A549 (cell line): ENCODE measurements around the gene HNRNPUL2. TPM values are rescaled to one million over a fixed set of nuclear protein-coding genes. Genes with fewer than 3 reads are reported as not detected.

Experiments used
- ATAC-seq, 2 experiments: fragments of 200-7000 bp in 1 of 2; fragments of >200 bp in 1 of 2; cut with Nextera tagmentation in 1 of 2; cut with Tn5 transposase in 1 of 2; 3 replicates each; pipeline versions ENCODE4 v1.8.0 to v1.9.1; 2018 to 2020; ENCODE audit warnings: mild to moderate bottlenecking in 1 of 2, moderate library complexity in 1 of 2
- CTCF ChIA-PET: fragments of 300-600 bp; sonication (Branson Sonifier 250); formaldehyde crosslinking; extraction: SDS; loops from one replicate; lab custom pipeline; 2021; ENCODE audit warnings: antibody characterized with exemption, inconsistent platforms; lab: Yijun Ruan, JAX
- POLR2A ChIA-PET: fragments of 350-600 bp; formaldehyde crosslinking; extraction: SDS; loops from one replicate; lab custom pipeline; 2021; ENCODE audit warnings: antibody characterized with exemption, inconsistent platforms; lab: Yijun Ruan, JAX
- DNase-seq, 2 experiments: peaks; one replicate each; pipeline versions ENCODE4 v3.0.0 to v3.0.0-alpha.2; 2011 to 2016; ENCODE audit warnings: low read depth in 1 of 2, low spot score in 1 of 2
- FAIRE-seq: peaks from 2 replicates; lab custom pipeline; 2011; peaks lifted over from hg19 to GRCh38; lab: Jason Lieb, UNC
- H3K27ac ChIP-seq, 2 experiments: fragments of >200 bp; sonication (Bioruptor Twin); formaldehyde crosslinking; 3 replicates each; pipeline ENCODE4 v1.5.1; 2016 to 2017
- H3K4me1 ChIP-seq: fragments of >200 bp; sonication (Bioruptor Twin); formaldehyde crosslinking; 3 replicates; pipeline ENCODE4 v1.6.1; 2016
- H3K4me2 ChIP-seq: fragments of >200 bp; sonication (Bioruptor Twin); formaldehyde crosslinking; 3 replicates; pipeline ENCODE4 v1.6.1; 2016
- H3K4me3 ChIP-seq: fragments of >200 bp; sonication (Bioruptor Twin); formaldehyde crosslinking; 3 replicates; pipeline ENCODE4 v1.5.1; 2016
- H3K9me3 ChIP-seq: fragments of >200 bp; sonication (Bioruptor Twin); formaldehyde crosslinking; 3 replicates; pipeline ENCODE4 v1.6.1; 2016
- BCL3 ChIP-seq: fragments of >200 bp; sonication (Bioruptor Twin); formaldehyde crosslinking; IDR thresholded peaks from 3 replicates; pipeline ENCODE4 v1.6.1; 2016
- BHLHE40 ChIP-seq: IDR thresholded peaks from 2 replicates; pipeline ENCODE4 v1.6.1; 2012; ENCODE audit warnings: low read depth, low read length, inconsistent platforms
- CBX2 ChIP-seq: fragments of 200-600 bp; sonication (generic); IDR thresholded peaks from 2 replicates; pipeline ENCODE4 v1.6.1; 2016; ENCODE audit warnings: low read depth, mild to moderate bottlenecking, borderline replicate concordance
- CHD2 ChIP-seq: fragments of 150-350 bp; IDR thresholded peaks from 2 replicates; pipeline ENCODE4 v1.6.1; 2014; ENCODE audit warnings: low read length; ENCODE audit not compliant: partially characterized antibody
- EP300 ChIP-seq, 2 experiments: fragments of >200 bp; sonication (Bioruptor Twin); formaldehyde crosslinking; IDR thresholded peaks; 2 replicates in 1 of 2; 3 replicates in 1 of 2; pipeline ENCODE4 v1.6.1; 2016 to 2017
- ESRRA ChIP-seq: fragments of 150-350 bp; IDR thresholded peaks from 2 replicates; pipeline ENCODE4 v1.6.1; 2014; ENCODE audit warnings: mild to moderate bottlenecking, low read length, borderline replicate concordance
- FOXS1 ChIP-seq: fragments of 250-450 bp; sonication (Bioruptor Pico); IDR thresholded peaks from 2 replicates; pipeline ENCODE4 v1.5.0; 2020; ENCODE audit warnings: mild to moderate bottlenecking, moderate library complexity
- GATA3 ChIP-seq: IDR thresholded peaks from 2 replicates; pipeline ENCODE4 v1.6.1; 2012; ENCODE audit warnings: borderline replicate concordance
- HDAC2 ChIP-seq: fragments of 200-600 bp; sonication (generic); IDR thresholded peaks from 2 replicates; pipeline ENCODE4 v1.6.1; 2016
- HMGXB4 ChIP-seq: fragments of 250-450 bp; sonication (Bioruptor Pico); IDR thresholded peaks from 2 replicates; pipeline ENCODE4 v1.5.0; 2021; ENCODE audit warnings: mild to moderate bottlenecking, moderate library complexity, borderline replicate concordance
- HOXA7 ChIP-seq: fragments of 250-450 bp; sonication (Bioruptor Pico); IDR thresholded peaks from 2 replicates; pipeline ENCODE4 v1.5.0; 2020; ENCODE audit warnings: mild to moderate bottlenecking, moderate library complexity
- HOXB5 ChIP-seq: fragments of 250-450 bp; sonication (Bioruptor Pico); IDR thresholded peaks from 2 replicates; pipeline ENCODE4 v1.5.0; 2020; ENCODE audit warnings: mild to moderate bottlenecking, moderate library complexity
- JUN ChIP-seq, 2 experiments: fragments of >200 bp; sonication (Bioruptor Twin); formaldehyde crosslinking; IDR thresholded peaks; 2 replicates in 1 of 2; 3 replicates in 1 of 2; pipeline ENCODE4 v1.6.1; 2016 to 2017
- MAX ChIP-seq: IDR thresholded peaks from 2 replicates; pipeline ENCODE4 v1.6.1; 2012
- MAZ ChIP-seq: fragments of 150-350 bp; IDR thresholded peaks from 2 replicates; pipeline ENCODE4 v1.6.1; 2014; ENCODE audit warnings: antibody characterized with exemption, low read depth, low read length, borderline replicate concordance
- MYC ChIP-seq: IDR thresholded peaks from 2 replicates; pipeline ENCODE4 v1.6.1; 2012; ENCODE audit warnings: mild to moderate bottlenecking, inconsistent platforms, low read length, improper control_type of control experiment, borderline replicate concordance
- NFE2L2 ChIP-seq: fragments of 150-350 bp; conservative IDR thresholded peaks from 2 replicates; pipeline ENCODE4 v1.6.1; 2014; ENCODE audit warnings: low read length
- NR3C1 ChIP-seq: fragments of >200 bp; sonication (Bioruptor Twin); formaldehyde crosslinking; IDR thresholded peaks from 3 replicates; pipeline ENCODE4 v1.6.1; 2017
- PBX3 ChIP-seq: IDR thresholded peaks from 2 replicates; pipeline ENCODE4 v1.6.1; 2012
- POLR2A ChIP-seq: IDR thresholded peaks from 2 replicates; pipeline ENCODE4 v1.6.1; 2012; ENCODE audit warnings: mild to moderate bottlenecking, low read length
- POLR2AphosphoS2 ChIP-seq: conservative IDR thresholded peaks from 2 replicates; pipeline ENCODE4 v1.6.1; 2012; ENCODE audit warnings: low read length, improper control_type of control experiment, inconsistent platforms
- RARB ChIP-seq: fragments of 250-450 bp; sonication (Bioruptor Pico); IDR thresholded peaks from 2 replicates; pipeline ENCODE4 v1.8.0; 2021; ENCODE audit warnings: mild to moderate bottlenecking, moderate library complexity
- REST ChIP-seq: fragments of 200-600 bp; sonication (generic); IDR thresholded peaks from 2 replicates; pipeline ENCODE4 v1.6.1; 2016; ENCODE audit warnings: antibody characterized with exemption, mild to moderate bottlenecking, moderate library complexity
- RNF2 ChIP-seq: fragments of 200-600 bp; sonication (generic); IDR thresholded peaks from 2 replicates; pipeline ENCODE4 v1.6.1; 2016; ENCODE audit warnings: low read depth, mild to moderate bottlenecking, antibody characterized with exemption, moderate library complexity, borderline replicate concordance
- SREBF2 ChIP-seq: fragments of 450-650 bp; IDR thresholded peaks from 2 replicates; pipeline ENCODE4 v1.6.1; 2014; ENCODE audit warnings: mild to moderate bottlenecking, moderate library complexity
- TP53 ChIP-seq: fragments of 250-450 bp; sonication (Bioruptor Pico); IDR thresholded peaks from 2 replicates; pipeline ENCODE4 v1.5.0; 2021; ENCODE audit warnings: mild to moderate bottlenecking, moderate library complexity
- USF2 ChIP-seq: fragments of 450-650 bp; IDR thresholded peaks from 2 replicates; pipeline ENCODE4 v1.6.1; 2014; ENCODE audit warnings: antibody characterized with exemption
- ZNF302 ChIP-seq: fragments of 250-450 bp; sonication (Bioruptor Pico); IDR thresholded peaks from 2 replicates; pipeline ENCODE4 v1.9.0; 2021; ENCODE audit warnings: inconsistent platforms, mild to moderate bottlenecking, moderate library complexity
- ZSCAN20 ChIP-seq: fragments of 250-450 bp; sonication (Bioruptor Pico); IDR thresholded peaks from 2 replicates; pipeline ENCODE4 v1.8.0; 2022; ENCODE audit warnings: mild to moderate bottlenecking, moderate library complexity
- WGBS: methylation state at CpG from one replicate; pipeline ENCODE4 v1.1.6; 2017; ENCODE audit errors: missing lambda C conversion rate; 5-methylcytosine and 5-hydroxymethylcytosine counted together
- polyA plus RNA-seq, 4 experiments: library from polyadenylated mRNA; depleted of rRNA in 3 of 4; stranded (reverse); fragments of >200 nt; fragmentation: RNase III in 1 of 4; extraction: RNeasy Plus Mini Kit Qiagen cat#74134 plus additional on column Dnase treatment in 1 of 4; gene quantifications; 2 replicates in 3 of 4; 3 replicates in 1 of 4; pipeline ENCODE4 v1.2.3, GENCODE V29; 2011 to 2017

HNRNPUL2 gene
- polyA plus RNA-seq, 2 of the 4 experiments (the other 2 are of a cell fraction), result 31.4 to 74.4 TPM

GRCh38 chr11:62667460-62667859 lies 59.8 kb downstream of the HNRNPUL2 start:
- CTCF ChIA-PET, result interaction anchor here (0.5 to 6.5 kb wide), 10 partner anchors 9 to 65 kb away, joined by 3 to 30 read pairs (median 4); partner anchors contain the start of gene LRRN4CL
- peaks cover 32% of the 10 kb centered on the region for H3K4me1 ChIP-seq
- no peak for FAIRE-seq
- 0 out of 3 replicates have a peak, but pooled peaks have one; percentile 46 for TF ChIP-seq BCL3
- no peak for TF ChIP-seq HOXA7 (CRISPR knock-in tag)
- TF ChIP-seq BHLHE40, result no peak
- no peak for TF ChIP-seq CBX2
- no peak for TF ChIP-seq SREBF2
- TF ChIP-seq ZNF302 (CRISPR knock-in tag), result no peak
- TF ChIP-seq CHD2, result no peak
- no peak; a peak in 1 of 5 replicates for TF ChIP-seq JUN (IDR thresholded peaks at IDR 0.05)
- TF ChIP-seq GATA3, result peak; percentile 15; the same call in 1 of the 2 replicates
- TF ChIP-seq HDAC2, result no peak
- TF ChIP-seq MAX, result no peak
- no peak for TF ChIP-seq ZSCAN20 (CRISPR knock-in tag)
- no peak for TF ChIP-seq POLR2AphosphoS2
- TF ChIP-seq POLR2A, result peak; percentile 4; the same call in 1 of the 2 replicates
- H3K27ac ChIP-seq, result peak overlapping the region; percentile 93 to 96; a peak in 4 of 6 replicates
- no peaks in the 10 kb centered on the region for H3K9me3 ChIP-seq
- DNase-seq, result no peak
- WGBS, result 86% methylated on average over 2 of the region's 2 CpGs
- no peak overlapping the region for H3K4me3 ChIP-seq
- ATAC-seq, result no peak
- POLR2A ChIA-PET, result interaction anchor here (0.7 to 5.5 kb wide), 9 partner anchors 8 to 174 kb away, joined by 3 to 91 read pairs (median 5); partner anchors contain the start of genes HNRNPUL2, INTS5, TTC9C and TUT1
- H3K4me2 ChIP-seq, result peak overlapping the region; percentile 78

- no peaks in the 10 kb centered on the region for H3K9me3 ChIP-seq
- DNase-seq (no peak), FAIRE-seq (no peak), ATAC-seq (no peak)
- 14% methylated on average over 14 of the region's 16 CpGs for WGBS
- H3K4me1 ChIP-seq, result peaks cover 32% of the 10 kb centered on the region
- peak overlapping the region; percentile 79 for H3K4me3 ChIP-seq
- peak overlapping the region; percentile 93 to 96 for H3K27ac ChIP-seq
- CTCF ChIA-PET, result interaction anchor here (0.5 to 6.5 kb wide), 8 partner anchors 9 to 106 kb away, joined by 3 to 30 read pairs (median 4); no protein-coding TSS in a partner anchor
- POLR2A ChIA-PET, result interaction anchor here (0.9 to 5.5 kb wide), 16 partner anchors 8 to 104 kb away, joined by 3 to 91 read pairs (median 28); partner anchors contain the start of genes B3GAT3, GANAB, HNRNPUL2 and INTS5
- H3K4me2 ChIP-seq, result peak overlapping the region; percentile 78
- peak; percentile 54 for TF ChIP-seq PBX3
- TF ChIP-seq MAZ, result no peak
- no peak for TF ChIP-seq RNF2
- no peak for TF ChIP-seq RARB (CRISPR knock-in tag)
- TF ChIP-seq ESRRA, result no peak
- no peak for TF ChIP-seq USF2
- no peak for TF ChIP-seq NR3C1
- no peak for TF ChIP-seq EP300 (IDR thresholded peaks at IDR 0.05)
- TF ChIP-seq FOXS1, result no peak
- TF ChIP-seq HMGXB4, result no peak
- no peak for TF ChIP-seq CHD2
- TF ChIP-seq HOXB5 (CRISPR knock-in tag), result no peak
- no peak for TF ChIP-seq TP53 (CRISPR knock-in tag)
- no peak for TF ChIP-seq MYC
- no peak for TF ChIP-seq NFE2L2
- TF ChIP-seq ZSCAN20 (CRISPR knock-in tag), result no peak
- TF ChIP-seq REST, result no peak
- TF ChIP-seq ZNF302 (CRISPR knock-in tag), result no peak
These were observed 60.9 kb downstream of the HNRNPUL2 start for GRCh38 chr11:62666259-62666926.
